Superior temporal gyrus (tissue), 1 donor: ENCODE results near the gene DUSP10.
A peak's percentile ranks its signal among the peaks of the same experiment; 100 is the strongest.

Source experiments
- DNase-seq: peaks from one replicate; pipeline ENCODE4 v3.0.0-alpha.2; 2016; ENCODE audit errors: extremely low spot score

DUSP10 gene

DNA sequence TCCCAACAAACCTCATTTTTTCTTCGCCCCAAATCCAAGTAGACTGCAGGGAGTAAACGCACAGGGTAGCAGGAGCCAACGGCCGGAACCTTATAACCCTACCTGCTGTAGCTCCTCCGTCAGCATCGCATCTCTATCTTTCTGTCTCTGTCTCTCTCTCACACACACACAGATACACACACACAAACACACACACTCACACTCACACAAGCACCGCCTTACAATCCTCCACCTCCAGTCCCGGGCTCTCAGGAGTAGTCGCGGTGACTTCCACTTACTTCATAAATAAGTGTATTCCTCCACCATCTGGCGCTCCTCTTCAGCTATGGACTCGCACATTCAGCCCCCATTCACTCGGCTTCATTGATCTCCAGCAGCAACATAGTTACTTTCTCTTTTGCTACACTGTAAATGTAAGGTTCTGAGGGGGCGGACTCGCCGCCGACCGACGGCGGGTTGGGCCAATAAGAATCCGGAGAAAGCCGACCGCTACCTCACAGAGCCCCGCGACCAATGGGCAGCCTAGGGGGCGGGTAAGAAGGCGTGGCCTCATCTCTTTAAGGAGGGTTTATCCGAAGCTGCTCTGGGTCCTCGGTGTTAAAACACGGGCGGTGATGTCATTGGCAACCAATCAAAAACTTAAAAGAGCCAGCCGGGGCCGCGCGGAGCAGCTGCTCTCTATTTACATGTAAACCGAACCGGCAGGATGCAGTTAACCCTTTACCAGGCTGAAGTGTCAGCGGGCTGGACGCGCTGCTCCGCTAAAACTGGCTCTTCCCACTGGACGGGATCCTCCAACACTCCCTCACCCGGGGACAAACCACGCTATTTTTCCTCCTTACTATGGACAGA is at the start of gene DUSP10:
TSS of gene DUSP10 (minus strand) at position 387 of the 852 bp plus-strand sequence. CDS start 2,345 bp downstream, outside the sequence.
- DNase-seq = peak; percentile 99

DNA sequence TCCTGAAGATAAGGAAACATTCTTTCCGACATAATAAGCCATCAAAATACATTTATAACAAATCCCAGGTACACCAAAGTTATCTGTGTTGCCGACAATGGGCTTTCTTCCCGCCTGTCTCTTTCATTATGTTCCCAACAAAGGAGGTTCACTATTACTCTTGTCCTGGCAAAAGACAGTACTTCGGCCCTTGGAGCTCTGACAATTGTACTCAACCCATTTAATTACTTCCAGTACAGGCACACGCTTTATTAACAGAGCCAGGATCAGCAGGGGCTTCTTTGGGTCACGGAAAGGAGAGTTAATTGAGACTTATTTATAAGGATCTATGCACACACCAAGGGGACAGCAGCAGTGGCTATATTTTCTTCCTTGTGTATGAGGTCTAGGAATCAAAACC is 46.6 kb upstream of the DUSP10 start:
- DNase-seq = no peak

DNA sequence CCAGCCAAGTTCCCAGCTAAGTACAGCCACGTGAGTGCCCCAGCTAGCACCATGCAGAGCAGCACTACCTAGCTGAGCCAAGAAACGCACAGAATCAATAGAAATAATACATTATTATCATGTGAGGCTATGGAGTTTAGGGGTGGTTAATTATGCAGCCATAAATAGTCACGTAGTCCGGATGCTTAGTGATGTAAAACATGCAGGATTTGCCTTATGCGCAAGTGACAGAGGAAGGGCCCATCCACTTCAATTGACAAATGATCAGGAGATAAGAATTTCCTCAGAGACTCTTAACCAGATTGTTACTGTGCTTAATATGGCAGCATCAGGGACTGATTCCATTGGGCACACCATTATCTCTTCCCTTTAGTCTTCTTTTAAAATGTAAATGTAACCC is 44.8 kb upstream of the DUSP10 start:
- DNase-seq = no peak

DNA sequence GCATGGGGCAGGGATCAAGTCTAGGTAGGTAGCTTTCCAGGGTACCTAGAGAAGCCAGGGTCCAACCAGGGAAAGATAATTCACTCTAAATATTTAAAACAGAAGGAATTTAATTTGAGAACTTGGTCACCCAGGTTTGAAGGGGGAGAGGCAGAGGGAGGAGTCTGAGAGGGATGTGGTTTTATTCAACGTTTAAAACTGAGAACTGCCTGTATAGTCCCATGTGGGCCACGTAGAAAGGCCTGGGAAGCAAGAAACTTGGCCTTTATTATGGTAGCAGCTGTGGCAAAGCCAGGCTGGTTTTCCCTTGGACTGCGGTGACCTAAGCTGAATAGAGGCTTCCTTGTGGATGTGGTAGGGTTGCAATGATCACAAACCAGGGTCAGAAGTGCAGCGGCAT is 42.0 kb upstream of the DUSP10 start:
- DNase-seq = no peak

DNA sequence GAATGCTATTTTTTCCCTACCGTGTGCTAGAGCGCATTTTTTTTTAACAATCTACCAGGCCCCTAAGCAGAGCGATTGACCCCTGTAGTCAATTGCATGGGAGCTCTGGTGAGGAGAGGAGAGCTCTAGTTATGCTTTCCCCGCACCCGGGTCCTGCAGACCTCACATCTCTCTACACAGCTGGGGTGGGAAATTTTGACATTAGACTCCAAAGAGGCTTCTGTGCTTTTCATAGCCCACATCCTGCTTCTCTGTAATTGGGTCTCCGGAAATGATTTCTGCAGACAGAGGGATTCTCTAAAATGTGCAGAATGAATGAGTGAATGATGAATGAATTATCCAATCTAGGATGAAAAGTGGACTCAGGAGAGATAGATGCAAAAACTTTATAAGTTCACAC is 41.5 kb upstream of the DUSP10 start:
- no peak for DNase-seq

DNA sequence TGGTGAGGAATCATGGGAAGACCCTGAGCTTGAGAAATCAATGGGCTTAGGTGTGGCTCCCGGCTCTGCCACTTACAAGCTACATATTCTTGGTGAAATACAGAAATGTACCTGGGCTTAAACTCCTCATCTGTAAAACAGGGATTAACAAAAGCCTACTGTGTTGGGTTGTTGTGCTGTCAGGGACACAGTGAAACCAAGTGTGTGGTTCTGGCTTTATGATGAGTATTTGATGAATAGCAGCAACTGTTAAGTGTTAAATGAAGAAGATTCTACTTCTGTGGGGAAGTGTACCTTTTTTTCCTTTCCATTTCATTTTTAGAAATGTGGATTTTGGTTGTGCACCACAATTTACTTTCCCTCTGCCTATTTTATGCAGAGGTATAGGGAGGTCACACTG is 41.1 kb upstream of the DUSP10 start:
- no peak for DNase-seq

DNA sequence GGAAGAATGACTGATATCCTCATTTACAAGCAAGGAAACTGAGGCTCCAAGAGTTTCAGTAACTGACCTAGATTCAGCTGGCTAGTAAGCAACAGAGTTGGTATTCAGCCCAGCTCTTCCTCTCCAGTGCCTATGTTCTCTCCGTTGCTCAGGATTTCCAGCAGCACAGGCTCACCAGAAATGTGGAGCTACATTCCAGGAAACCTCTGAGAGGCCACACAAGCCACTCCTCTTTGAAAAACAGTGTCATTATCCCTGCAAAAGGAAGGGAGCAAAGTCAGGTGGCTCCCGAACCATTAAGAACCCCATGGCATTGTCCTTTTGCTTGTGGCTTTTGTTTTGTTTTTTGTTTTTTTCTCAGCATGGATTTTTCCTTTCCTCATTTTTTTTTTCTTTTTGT is 40.6 kb upstream of the DUSP10 start:
- no peak for DNase-seq

DNA sequence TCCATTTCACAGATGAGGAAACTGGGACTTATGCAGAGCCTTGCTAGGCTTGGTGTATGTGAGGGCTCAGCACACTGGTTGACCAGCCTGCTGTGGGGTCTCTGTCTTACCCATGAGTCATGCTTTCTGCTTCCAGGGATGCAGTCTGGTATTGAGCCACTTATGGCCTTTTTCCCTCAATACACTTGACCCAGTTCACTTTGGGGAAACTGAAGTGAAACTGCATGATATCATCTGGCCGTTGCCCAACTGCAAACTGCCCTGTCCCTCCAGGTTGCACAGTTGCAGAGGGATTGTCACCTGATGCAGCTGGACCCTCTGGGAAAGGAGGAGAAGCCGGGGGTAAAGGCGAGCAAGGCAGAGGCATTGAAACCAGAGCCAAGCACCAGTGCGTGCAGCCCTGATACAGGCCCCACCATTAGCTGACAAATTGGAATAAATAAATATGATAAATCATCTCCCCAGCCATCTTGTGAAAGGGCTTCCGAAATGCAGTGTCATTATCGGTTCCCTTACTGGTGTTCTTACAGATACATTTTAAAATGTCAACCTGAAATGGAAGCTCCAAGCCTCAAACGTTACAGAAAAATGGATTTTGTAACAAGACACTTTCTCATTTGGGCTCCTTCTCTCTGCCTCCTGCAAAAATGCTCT is 39.3 kb upstream of the DUSP10 start:
- DNase-seq = no peak

DNA sequence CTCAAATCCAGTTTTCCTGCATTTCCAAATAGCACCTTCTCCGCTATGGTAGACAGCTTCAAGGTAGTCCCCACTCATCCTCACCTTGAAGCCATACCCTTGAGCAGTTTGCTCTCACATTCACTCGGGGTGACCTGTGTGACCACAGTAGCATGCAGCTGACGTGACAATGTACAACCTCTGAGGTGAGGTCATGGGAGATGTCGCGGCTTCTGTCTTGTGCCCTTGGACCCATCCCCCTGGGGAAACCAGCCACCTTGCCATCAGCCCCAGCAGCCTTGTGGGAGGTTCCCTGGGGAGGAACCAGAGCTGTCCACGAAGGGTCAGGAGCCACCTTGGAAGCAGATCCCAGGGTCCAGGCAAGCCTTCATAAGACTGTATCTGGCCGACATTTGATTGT is 38.3 kb upstream of the DUSP10 start:
- no peak for DNase-seq

DNA sequence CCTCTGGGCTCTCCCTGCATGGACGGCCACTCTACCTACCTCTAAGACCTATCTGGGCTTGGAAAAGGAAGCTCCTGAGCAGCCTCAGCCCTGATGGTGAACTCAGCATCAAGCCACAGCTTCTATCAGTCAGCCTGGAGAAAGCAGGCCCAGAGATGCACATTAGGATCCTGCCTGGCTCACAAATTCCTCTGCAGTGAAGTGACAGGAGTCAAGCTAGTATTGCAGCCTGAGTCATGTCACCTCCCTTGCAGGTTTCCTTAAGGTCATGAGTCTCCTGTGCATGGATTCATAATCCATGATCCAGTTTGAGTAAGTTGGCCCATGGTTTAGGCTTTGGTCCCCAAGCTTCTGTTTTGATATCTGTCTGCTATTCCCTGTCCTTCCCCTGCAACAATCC is 37.9 kb upstream of the DUSP10 start:
- DNase-seq = no peak

DNA sequence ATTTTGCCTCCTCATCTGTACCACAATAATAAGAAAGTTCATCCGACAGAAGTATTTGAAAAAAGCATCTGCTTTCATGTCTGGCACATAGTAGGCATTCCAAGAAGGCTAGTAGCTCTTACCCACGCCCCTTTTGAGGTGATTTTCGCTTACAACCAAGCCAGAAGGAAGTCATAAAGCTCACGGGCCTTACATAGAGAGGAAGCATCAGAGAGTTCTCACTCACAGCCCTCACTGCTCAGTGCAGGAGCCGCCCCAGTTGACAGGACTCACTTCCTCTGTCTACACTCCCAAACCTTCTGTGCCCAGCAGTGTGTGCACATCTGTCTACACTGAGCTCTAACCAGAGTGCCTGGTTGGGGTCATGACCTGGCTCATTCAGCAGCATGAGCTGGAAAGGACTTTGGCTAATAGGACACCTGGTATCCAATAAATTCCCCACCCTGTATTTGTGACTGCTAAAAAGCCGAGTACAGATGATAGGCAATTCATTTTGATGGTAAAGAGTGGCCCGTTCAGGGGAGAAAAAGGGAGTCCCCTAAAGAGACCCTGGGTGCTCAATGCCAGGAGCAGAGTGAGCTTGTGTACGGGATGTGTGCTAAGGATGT is 36.8 kb upstream of the DUSP10 start:
- no peak for DNase-seq

DNA sequence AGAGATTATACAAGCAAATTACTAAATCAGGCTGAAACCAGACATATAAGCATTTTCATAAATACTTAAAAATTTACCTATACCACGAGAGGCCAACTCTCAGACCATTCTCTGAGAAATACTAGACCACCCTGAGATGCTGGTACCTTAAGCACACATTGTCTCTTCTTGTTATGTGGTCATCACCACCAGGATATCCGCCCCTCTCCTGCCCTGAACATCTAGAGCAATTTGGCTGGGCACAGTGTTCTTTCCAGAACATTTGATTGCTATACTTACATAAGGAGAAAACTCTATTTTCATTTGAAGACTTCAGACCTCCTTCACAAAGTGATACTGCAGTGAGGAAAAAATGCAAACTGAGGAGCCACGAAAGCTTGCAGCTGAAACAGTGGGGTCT is 36.2 kb upstream of the DUSP10 start:
- no peak for DNase-seq

DNA sequence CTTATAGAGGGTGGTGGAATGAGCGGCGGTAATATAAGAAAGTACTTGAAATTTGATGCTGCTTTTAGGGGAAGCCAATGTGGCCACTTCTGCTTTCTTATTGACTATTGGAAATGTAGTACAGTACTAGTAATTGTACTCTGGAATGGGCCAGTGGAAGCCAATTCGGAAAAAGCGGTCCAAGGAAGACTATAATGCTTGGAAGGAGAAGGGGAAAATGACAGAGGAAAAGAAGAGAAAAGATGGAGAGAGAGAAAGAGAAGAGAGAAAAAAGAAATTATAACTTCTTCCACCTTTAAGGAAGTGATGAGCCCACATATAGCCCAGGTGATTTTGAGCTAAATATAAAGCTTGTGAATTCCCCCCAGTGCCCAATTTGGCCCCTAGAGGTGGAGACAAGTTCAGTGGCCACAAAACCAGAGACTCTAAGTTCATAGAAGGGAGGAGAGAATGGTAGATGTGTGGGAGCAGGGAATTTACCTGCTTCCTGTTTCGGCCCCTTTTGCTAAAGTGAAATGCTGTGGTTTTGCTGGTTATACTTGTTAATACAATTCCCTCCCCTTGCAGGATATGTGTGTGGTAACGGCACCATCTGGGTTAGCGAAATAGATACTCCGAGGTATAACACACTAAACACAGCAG is 35.7 kb upstream of the DUSP10 start:
- DNase-seq = no peak

DNA sequence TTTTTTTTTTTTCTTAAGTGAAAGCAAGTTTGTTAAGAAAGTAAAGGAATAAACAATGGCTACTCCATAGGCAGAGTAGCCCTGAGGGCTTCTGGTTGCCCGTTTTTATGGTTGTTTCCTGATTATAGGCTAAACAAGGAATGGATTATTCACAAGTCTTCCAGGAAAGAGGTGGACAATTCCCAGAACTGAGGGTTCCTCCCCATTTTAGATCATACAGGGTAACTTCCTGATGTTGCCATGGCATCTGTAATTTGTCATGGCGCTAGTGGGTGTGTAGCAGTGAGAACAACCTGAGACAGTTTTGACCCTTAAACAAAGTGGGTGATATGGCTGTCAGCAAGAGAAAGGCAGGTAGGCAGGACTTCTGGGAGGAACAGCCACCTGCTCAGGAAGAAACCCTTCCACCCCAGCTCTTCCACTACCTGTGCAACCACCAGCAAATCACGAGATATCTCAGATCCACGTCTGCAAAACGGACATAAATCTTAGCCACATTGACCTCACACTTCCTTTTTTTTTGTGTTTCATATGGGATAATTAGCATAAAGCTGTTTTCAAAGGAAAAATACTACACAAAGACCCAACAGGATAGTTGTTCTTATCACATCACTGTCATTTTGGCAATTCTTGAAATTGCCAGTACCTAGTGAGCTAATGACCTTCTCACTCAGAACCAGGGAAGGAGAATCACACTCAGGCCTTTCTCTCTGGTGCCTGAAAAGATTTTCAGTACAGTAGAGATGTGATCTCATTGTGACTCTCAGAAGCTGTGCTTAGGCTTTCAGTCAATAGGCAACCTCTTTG is 34.8 kb upstream of the DUSP10 start:
- DNase-seq = no peak

DNA sequence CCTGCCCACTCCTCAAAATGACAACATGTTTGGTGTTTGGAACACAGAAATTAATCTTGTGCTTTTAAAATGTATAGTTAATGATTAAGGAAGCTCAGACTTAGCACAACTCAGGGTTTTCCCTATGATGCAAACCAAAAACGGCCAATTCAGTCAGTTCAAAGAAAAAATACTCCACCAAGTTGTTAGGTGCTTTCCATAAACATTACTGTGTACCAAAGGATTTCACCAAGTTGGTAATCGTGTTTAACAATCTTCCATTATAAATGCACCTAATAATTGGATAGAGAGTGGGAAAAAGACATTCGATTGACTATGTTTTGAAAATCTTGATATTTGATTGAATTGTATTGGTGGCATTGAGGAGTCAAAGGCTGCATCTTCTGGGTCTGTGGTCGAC is 33.3 kb upstream of the DUSP10 start:
- DNase-seq = no peak

DNA sequence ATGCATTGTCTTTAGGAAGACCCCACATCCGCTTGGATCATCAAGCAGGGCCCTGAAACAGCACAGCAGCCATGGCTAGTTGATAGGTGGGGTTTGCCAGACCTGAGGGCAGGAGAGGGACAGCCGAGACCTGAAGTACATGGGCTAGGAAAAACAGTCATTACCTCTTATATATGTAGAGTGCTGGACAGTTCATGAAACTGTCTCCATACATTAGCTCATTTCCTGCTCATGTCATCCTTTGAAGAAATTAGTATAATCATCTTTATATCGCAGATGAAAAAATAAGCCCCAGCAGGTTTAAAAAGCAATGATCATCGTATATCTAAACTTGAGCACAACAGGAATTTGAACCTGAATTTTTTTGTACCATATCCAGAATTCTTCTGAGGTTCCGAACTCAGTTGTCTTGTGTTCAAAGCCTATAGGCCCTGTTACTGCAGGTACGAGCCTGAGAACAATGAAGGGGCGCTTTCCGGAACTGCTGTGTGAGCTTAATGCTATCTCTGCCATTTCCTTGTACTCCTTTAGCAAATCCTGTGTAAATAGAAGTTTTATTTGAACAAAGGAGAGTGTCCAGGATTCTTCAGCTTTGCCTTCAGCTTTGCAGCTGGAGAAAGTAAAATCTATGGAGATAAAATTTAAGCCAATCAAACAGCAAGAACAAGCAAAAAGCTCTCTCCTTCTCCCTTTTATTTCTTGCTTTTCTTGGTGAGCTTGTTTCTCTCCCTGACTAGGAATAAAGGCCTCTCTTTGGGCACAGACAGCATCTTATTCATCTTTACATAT is 32.4 kb upstream of the DUSP10 start:
- DNase-seq = no peak

DNA sequence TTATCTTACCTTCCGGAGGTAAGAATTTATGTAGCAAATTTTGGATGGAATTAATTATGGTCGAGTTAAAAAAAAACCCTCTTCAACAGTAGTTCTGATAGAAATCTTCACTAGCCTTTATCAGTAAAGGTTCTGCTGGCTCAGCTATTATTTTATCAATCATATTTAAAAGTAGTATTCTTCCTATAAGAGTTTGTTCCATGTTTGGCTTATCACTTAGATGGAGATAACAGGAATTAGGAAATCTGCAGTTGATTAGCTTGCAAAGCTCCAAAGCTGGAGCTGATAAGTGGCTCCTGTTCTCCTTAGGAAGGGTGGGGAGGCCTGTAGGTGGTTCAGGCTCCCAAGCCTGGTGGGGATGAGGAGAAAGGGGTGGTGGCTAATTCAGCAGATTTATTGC is 31.5 kb upstream of the DUSP10 start:
- no peak for DNase-seq

DNA sequence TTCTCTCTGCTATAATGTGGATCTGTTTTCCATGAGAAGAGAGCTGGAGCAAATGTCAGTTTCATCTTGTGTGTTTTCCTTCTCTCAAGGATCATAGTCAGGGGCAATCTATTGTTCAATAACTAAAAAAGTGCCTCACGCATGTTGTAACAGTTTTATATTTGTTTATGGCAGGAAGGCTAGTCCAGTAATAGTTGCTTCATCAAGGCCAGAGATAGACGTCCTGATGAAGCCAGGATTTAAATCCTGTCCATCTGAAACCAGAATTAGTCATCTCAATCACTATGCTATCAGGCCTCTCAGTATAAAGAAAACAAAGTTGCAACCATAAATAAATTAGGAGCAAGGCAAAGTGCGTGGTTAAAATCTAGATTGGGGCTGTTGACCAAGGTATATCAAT is 30.2 kb upstream of the DUSP10 start:
- no peak for DNase-seq

DNA sequence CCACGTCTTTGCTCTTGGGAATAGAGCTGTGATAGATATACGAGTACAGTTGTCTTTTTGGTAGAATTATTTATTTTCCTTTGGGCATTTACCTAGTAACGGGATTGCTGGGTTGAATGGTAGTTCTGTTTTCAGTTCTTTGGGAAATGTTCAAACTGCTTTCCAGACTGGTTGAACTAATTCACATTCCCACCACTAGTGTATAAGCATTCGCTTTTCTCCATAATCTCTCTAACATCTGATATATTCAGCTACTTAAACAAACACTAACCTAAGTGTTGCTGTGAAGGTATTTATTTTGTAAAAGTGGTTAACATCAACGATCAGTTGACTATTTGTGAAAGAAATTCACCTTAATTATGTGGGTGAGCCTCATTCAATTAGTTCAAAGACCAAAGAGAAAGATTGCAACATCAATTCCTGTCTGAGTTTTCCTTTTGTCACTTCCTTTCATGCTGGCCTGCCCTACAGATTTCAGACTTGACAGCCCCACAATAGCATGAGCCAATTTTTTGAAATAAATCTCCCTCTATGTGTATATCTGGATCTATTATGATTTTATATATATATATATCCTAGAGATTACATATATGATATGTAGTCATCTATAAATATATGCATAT is 26.7 kb upstream of the DUSP10 start:
- no peak for DNase-seq

DNA sequence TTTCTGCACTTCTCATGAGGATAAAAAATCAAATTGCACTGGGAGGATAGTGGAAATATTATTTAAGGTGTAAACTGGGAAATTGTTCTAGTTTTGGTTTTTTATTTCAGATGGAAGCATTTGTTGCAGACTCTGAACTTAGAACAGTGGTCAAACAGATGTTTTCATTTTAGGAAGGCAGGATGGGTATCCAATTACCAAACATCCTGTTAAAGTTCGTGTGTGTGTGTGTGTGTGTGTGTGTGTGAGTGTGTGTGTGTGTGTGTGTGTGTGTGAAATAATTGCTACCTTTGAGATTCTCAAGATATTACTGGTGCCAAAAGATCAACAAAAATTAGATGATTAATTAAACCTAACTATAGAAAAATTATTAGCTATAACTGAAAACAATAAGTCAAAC is 24.3 kb upstream of the DUSP10 start:
- no peak for DNase-seq
